Liver (tissue), 9 donors: ENCODE measurements around the gene DSCAM. TPM values are rescaled to one million over a fixed set of nuclear protein-coding genes. Genes with fewer than 3 reads are reported as not detected.

Source experiments
- DNase-seq: peaks from one replicate; pipeline ENCODE4 v3.0.0-alpha.2; 2017; ENCODE audit warnings: low spot score
- H3K27ac ChIP-seq, 2 donors: one replicate each; pipeline ENCODE4 v1.7.0; 2013; ENCODE audit warnings: inconsistent platforms in 2 of 2, low read length in 2 of 2, control low read depth in 1 of 2, low read depth in 1 of 2, mild to moderate bottlenecking in 1 of 2
- H3K27me3 ChIP-seq, 4 donors: one replicate each; pipeline versions ENCODE4 v1.6.1 to v1.7.0; 2013; ENCODE audit warnings: low read length in 3 of 4, inconsistent platforms in 1 of 4, mild to moderate bottlenecking in 1 of 4, moderate library complexity in 1 of 4; ENCODE audit not compliant: control insufficient read depth in 4 of 4, insufficient read depth in 4 of 4
- H3K36me3 ChIP-seq, 4 donors: one replicate each; pipeline versions ENCODE4 v1.6.1 to v1.7.0; 2013; ENCODE audit warnings: low read length in 3 of 4, mild to moderate bottlenecking in 3 of 4, low read depth in 1 of 4, moderate library complexity in 1 of 4; ENCODE audit not compliant: control insufficient read depth in 4 of 4, insufficient read depth in 3 of 4
- H3K4me1 ChIP-seq, 4 donors: one replicate each; pipeline versions ENCODE4 v1.6.1 to v1.7.0; 2013; ENCODE audit warnings: low read length in 3 of 4, mild to moderate bottlenecking in 3 of 4, moderate library complexity in 1 of 4; ENCODE audit not compliant: control insufficient read depth in 4 of 4, insufficient read depth in 4 of 4
- H3K4me3 ChIP-seq, 3 donors: one replicate each; pipeline versions ENCODE4 v1.6.1 to v1.7.0; 2013; ENCODE audit warnings: low read length in 3 of 3, control low read depth in 1 of 3, low read depth in 1 of 3, mild to moderate bottlenecking in 1 of 3
- H3K9ac ChIP-seq, 2 donors: one replicate each; pipeline ENCODE4 v1.7.0; 2013; ENCODE audit warnings: low read length in 2 of 2, mild to moderate bottlenecking in 2 of 2, moderate library complexity in 2 of 2, control low read depth in 1 of 2, low read depth in 1 of 2
- H3K9me3 ChIP-seq, 4 donors: one replicate each; pipeline versions ENCODE4 v1.6.1 to v1.7.0; 2013; ENCODE audit warnings: low read length in 3 of 4; ENCODE audit not compliant: control insufficient read depth in 4 of 4
- ATF3 ChIP-seq: IDR thresholded peaks from 2 replicates; pipeline ENCODE4 v1.6.1; 2016; ENCODE audit warnings: antibody characterized with exemption
- CTCF ChIP-seq: fragments of 150-350 bp; IDR thresholded peaks from 2 replicates; pipeline ENCODE4 v1.5.1; 2017; ENCODE audit warnings: improper control_type of control experiment, low read depth, low read length; ENCODE audit not compliant: missing input control
- EGR1 ChIP-seq, 2 donors: IDR thresholded peaks; 2 replicates each; pipeline ENCODE4 v1.6.1; 2016 to 2018; ENCODE audit warnings: antibody characterized with exemption in 2 of 2, low read depth in 2 of 2
- FOXA1 ChIP-seq: IDR thresholded peaks from 2 replicates; pipeline ENCODE4 v1.6.1; 2016; ENCODE audit warnings: antibody characterized with exemption
- FOXA2 ChIP-seq: IDR thresholded peaks from 2 replicates; pipeline ENCODE4 v1.6.1; 2016; ENCODE audit warnings: antibody characterized with exemption
- GABPA ChIP-seq, 2 donors: IDR thresholded peaks in 1 of 2; conservative IDR thresholded peaks in 1 of 2; 2 replicates each; pipeline ENCODE4 v1.6.1; 2016; ENCODE audit warnings: antibody characterized with exemption in 2 of 2, mild to moderate bottlenecking in 1 of 2, moderate library complexity in 1 of 2
- HNF4A ChIP-seq, 2 donors: conservative IDR thresholded peaks; 2 replicates each; pipeline ENCODE4 v1.6.1; 2016; ENCODE audit warnings: antibody characterized with exemption in 2 of 2, mild to moderate bottlenecking in 2 of 2
- HNF4G ChIP-seq: IDR thresholded peaks from 2 replicates; pipeline ENCODE4 v1.6.1; 2016; ENCODE audit warnings: antibody characterized with exemption
- JUND ChIP-seq, 2 donors: IDR thresholded peaks; 2 replicates each; pipeline ENCODE4 v1.6.1; 2016; ENCODE audit warnings: antibody characterized with exemption in 2 of 2
- MAX ChIP-seq: IDR thresholded peaks from 2 replicates; pipeline ENCODE4 v1.6.1; 2016; ENCODE audit warnings: antibody characterized with exemption
- NR2F2 ChIP-seq: IDR thresholded peaks from 2 replicates; pipeline ENCODE4 v1.6.1; 2016; ENCODE audit warnings: antibody characterized with exemption
- RAD21 ChIP-seq, 2 donors: IDR thresholded peaks; 2 replicates each; pipeline ENCODE4 v1.6.1; 2016; ENCODE audit warnings: antibody characterized with exemption in 2 of 2, mild to moderate bottlenecking in 2 of 2
- REST ChIP-seq: IDR thresholded peaks from 2 replicates; pipeline ENCODE4 v1.6.1; 2016; ENCODE audit warnings: antibody characterized with exemption, mild to moderate bottlenecking
- RXRA ChIP-seq, 2 donors: IDR thresholded peaks; 2 replicates each; pipeline ENCODE4 v1.6.1; 2017 to 2018; ENCODE audit warnings: antibody characterized with exemption in 2 of 2, mild to moderate bottlenecking in 1 of 2
- SP1 ChIP-seq: IDR thresholded peaks from 2 replicates; pipeline ENCODE4 v1.6.1; 2018; ENCODE audit warnings: antibody characterized with exemption, mild to moderate bottlenecking
- TAF1 ChIP-seq: conservative IDR thresholded peaks from 2 replicates; pipeline ENCODE4 v1.6.1; 2016; ENCODE audit warnings: antibody characterized with exemption, mild to moderate bottlenecking
- YY1 ChIP-seq: IDR thresholded peaks from 2 replicates; pipeline ENCODE4 v1.6.1; 2016; ENCODE audit warnings: antibody characterized with exemption, mild to moderate bottlenecking
- ZBTB33 ChIP-seq: IDR thresholded peaks from 2 replicates; pipeline ENCODE4 v1.6.1; 2016; ENCODE audit warnings: antibody characterized with exemption
- WGBS: extraction: QIAGEN DNeasy Blood & Tissue Kit; methylation state at CpG from one replicate; pipeline ENCODE4 v1.1.7; 2013; 5-methylcytosine and 5-hydroxymethylcytosine counted together
- polyA plus RNA-seq, 2 donors: library from polyadenylated mRNA; stranded (reverse) in 1 of 2; unstranded in 1 of 2; fragments of 200-250 nt in 1 of 2; fragments of >200 nt in 1 of 2; fragmentation: Nextera tagmentation in 1 of 2; extraction: Ambion mirVana in 1 of 2; gene quantifications; one replicate each; pipeline versions ENCODE4 v1.2.1 to v1.2.3, GENCODE V29; 2013 to 2015
- total RNA-seq, 2 donors: library from RNA; depleted of rRNA; stranded (reverse); fragments of >200 nt; gene quantifications; one replicate each; pipeline ENCODE4 v1.2.3, GENCODE V29; 2014
- donor health status: healthy.
- donor health status: healthy.
- donor health status: healthy.
- donor health status: healthy.
- donor health status: healthy.

DSCAM gene
- total and polyA plus RNA-seq, 4 donors, result 0.02 to 0.23 (median 0.10) TPM

- TF ChIP-seq HNF4G, result no peak
- TF ChIP-seq REST, result no peak
- no peak for TF ChIP-seq ZBTB33
- no peak for TF ChIP-seq RXRA (IDR thresholded peaks at IDR 0.05)
- TF ChIP-seq FOXA1, result no peak
- TF ChIP-seq EGR1 (IDR thresholded peaks at IDR 0.05; ENCODE audit: low read depth in 2 of 2), result no peak
- TF ChIP-seq MAX, result no peak
- no peaks in the 10 kb centered on the region for H3K4me1 ChIP-seq
- H3K36me3 ChIP-seq, result no peaks in the 10 kb centered on the region
- H3K9ac ChIP-seq, result no peak overlapping the region
- WGBS, result 75% methylated on average over 2 of the region's 2 CpGs
- no peak overlapping the region for H3K4me3 ChIP-seq
- no peaks in the 10 kb centered on the region for H3K27me3 ChIP-seq
- DNase-seq, result no peak
- H3K27ac ChIP-seq, result no peak overlapping the region
- H3K9me3 ChIP-seq, result peaks cover 2 to 7% (median 5%) of the 10 kb centered on the region in 4 donors
Measured at GRCh38 chr21:40546647-40547046, 300.3 kb downstream of the DSCAM start.

- H3K27ac ChIP-seq, result no peak overlapping the region
- peaks cover 2 to 6% (median 5%) of the 10 kb centered on the region in 4 donors for H3K9me3 ChIP-seq
- 69% methylated on average over 6 of the region's 6 CpGs for WGBS
- no peaks in the 10 kb centered on the region for H3K27me3 ChIP-seq
- TF ChIP-seq CTCF, result no peak
- no peak for TF ChIP-seq FOXA1
- no peak for TF ChIP-seq ATF3
- H3K4me3 ChIP-seq, result no peak overlapping the region
- no peak for DNase-seq
- H3K9ac ChIP-seq, result no peak overlapping the region
- no peaks in the 10 kb centered on the region for H3K4me1 ChIP-seq
- no peaks in the 10 kb centered on the region for H3K36me3 ChIP-seq
Measured at GRCh38 chr21:40540216-40540615, 306.7 kb downstream of the DSCAM start.

GRCh38 chr21:40534886-40535285, 312.1 kb downstream of the DSCAM start:
- Histone ChIP-seq H3K4me1 (no peaks in the 10 kb centered on the region), H3K27me3 (no peaks in the 10 kb centered on the region)
- 70% methylated on average over 1 of the region's 1 CpG for WGBS
- TF ChIP-seq CTCF (no peak), MAX (no peak), SP1 (no peak), RAD21 (IDR thresholded peaks at IDR 0.05) (no peak), YY1 (no peak), TAF1 (no peak), RXRA (IDR thresholded peaks at IDR 0.05) (no peak), HNF4A (conservative IDR thresholded peaks at IDR 0.05) (no peak), FOXA2 (no peak), NR2F2 (no peak), ATF3 (no peak), HNF4G (no peak), JUND (IDR thresholded peaks at IDR 0.05) (no peak), GABPA (IDR thresholded peaks at IDR 0.05 in 1 of 2, conservative IDR thresholded peaks at IDR 0.05 in 1 of 2) (no peak), FOXA1 (no peak)

More at GRCh38 chr21:40534886-40535285, 312.1 kb downstream of the DSCAM start:
- H3K9ac ChIP-seq, result no peak overlapping the region
- H3K27ac ChIP-seq, result no peak overlapping the region
- no peak for DNase-seq
- H3K9me3 ChIP-seq, result peaks cover 0 to 3% (median 0%) of the 10 kb centered on the region in 4 donors
- no peaks in the 10 kb centered on the region for H3K36me3 ChIP-seq
- no peak overlapping the region for H3K4me3 ChIP-seq
